ENCODE measurements around the gene FRMPD1.

The FRMPD1 gene

DNA sequence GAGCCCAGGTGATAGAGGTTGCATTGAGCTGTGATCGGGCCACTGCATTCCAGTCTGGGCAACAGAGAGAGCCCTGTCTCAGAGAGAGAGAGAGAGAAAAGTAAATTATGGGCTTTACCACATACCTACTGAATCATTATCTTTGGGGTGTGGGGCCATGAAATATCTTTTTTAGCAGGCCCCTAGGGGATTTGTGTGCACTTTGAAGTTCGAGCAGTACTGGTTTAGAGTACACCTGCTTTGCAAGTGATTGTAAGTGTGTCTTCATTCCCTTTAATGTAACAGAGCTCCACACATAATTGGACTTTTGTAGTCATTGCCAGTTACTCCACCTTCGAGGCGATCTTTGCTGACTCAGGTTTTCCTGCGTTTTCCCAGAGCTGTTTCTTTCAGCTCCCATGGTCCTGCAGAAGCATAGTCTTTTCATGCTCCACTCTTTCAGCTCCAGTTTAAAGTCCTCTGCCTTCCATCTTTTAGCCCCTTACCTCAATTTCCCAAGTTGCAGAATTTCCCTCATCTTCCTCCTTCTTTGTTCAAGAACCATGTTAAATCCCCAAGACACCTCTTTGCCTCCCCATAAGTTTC lies 24.0 kb upstream of the FRMPD1 start:
- DNase-seq = no peak

GRCh38 chr9:37632479-37632878 lies 18.3 kb upstream of the FRMPD1 start:
- DNase-seq = no peak

DNA sequence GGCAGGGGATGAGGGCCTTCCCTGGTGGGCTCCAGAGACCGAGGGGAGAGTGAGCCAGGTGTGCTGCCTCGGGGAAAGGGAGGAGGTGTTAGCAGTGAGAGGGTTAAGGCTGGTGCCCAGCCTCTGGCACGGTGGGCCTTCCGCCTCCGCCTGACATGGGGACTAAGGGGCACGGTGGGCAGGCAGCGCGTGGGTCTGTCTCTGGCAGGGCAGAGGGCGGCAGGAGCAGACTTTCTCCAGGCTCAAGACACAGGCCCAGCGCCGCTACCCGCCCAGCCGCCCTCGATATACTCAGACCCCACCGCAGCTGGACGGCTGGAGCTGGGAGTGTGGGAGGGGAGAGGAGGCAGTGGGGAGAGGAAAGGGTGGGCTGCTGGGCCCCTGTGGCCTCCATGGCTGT lies 14.9 kb upstream of the FRMPD1 start:
- no peak for DNase-seq

DNA sequence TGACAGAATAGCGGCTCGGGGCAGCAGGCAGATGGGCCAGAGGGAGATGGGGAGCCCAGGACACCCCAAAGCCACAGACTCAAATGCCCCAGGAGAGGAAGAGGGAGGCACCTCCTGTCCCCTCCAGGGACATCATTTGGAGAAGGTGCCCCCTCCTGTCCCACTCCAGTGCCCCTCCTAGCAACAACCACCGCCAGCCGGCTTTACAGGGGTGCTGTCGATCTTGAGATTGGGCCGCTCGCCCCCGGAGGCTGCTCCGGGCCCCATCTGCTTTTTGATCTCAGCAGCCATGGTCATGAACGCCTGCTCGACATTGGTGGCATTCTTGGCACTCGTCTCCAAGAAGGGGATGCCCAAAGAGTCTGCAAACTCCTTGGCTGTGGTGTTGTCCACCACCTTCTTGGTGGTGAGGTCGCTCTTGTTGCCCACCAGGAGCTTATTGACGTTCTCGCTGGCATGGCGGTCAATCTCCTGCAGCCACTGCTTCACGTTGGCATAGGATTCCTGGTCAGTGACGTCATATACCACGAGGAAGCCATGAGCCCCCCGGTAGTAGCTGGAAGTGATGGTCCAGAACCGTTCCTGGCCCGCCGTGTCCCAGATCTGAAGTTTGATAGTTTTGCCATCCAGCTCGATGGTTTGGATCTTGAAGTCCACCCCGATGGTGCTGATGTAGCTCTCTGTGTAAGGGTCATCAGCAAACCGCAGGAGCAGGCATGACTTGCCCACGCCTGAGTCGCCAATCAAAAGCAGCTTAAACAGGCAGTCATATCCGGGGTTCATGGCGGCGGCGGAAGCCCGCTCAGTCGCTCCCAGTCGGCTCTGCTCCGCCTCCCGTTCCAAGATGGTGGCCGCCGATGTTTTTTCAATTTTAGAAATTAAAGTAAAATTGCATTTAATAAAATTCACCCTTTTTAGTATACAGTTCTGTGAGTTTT lies 14.0 kb upstream of the FRMPD1 start:
- no peak for DNase-seq

- no peak for DNase-seq
Observed at GRCh38 chr9:37639109-37639762, 11.5 kb upstream of the FRMPD1 start.

GRCh38 chr9:37639841-37640240 lies 10.9 kb upstream of the FRMPD1 start:
- DNase-seq = no peak

DNA sequence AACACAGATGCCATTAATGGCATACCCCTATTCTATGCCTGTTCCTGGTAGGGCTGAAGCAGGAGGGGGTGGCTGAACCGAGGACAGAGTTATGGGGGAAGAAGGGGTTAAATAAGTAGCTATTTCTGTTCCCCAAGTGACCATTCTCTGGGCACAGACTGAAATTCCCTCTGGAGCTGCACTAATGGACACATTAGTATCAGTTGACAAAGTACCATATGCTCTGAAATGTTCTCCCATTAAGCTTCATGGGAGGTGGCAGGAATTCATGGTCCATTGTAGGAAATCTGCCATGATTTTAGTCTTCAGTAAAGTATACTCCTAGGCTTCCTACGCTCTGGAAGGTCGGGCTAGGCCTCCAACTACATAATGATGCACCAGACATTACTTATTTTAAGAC lies 10.5 kb upstream of the FRMPD1 start:
- no peak for DNase-seq

DNA sequence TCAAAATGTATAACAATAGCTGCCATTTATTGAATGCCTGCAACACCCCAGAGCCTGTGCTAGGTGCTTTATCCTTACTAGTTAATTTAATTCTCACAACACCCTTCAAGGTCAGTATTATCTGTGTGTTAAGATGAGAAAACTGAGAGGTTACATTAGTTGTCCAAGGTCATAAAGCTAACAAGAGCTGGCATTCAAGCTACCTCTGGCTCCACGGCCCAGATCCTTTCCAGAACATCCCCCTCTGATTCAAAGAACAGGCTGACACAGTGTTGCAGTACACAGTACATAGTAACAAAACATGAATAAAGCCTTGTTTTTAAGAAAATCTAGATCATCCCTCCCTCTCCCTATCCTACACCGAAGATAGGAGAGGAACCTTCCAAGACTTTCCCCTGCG lies 9.4 kb upstream of the FRMPD1 start:
- no peak for DNase-seq

GRCh38 chr9:37643214-37643613 lies 7.5 kb upstream of the FRMPD1 start:
- no peak for DNase-seq

DNA sequence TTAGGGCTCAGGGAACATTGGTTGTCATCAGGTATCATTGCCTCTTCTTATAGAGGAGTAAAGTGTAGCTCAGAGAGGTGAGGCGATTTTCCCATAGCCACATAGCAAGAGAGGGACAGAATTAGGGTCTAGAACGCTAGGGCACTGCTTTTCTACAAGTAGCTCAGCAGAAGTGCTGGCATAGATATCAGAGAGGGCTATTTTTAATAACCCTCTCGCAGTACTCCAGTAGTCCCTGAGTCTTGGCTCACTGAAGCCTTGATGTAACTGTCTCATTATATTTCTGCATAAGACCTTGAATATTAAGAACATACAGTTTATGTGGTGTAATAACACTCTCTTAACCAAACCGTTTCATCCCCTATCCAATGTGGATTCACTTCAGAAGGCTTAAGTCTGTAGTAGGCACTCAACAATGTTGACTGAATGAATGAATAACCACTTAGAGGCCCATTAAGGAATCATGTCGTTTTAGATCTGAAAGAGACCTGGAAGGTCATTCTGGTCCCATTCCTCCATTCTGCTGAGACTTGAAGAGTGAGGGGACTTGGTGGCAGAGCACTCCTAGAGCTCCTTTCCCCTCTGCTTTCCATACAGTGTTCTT lies 4.7 kb upstream of the FRMPD1 start:
- no peak for DNase-seq

DNA sequence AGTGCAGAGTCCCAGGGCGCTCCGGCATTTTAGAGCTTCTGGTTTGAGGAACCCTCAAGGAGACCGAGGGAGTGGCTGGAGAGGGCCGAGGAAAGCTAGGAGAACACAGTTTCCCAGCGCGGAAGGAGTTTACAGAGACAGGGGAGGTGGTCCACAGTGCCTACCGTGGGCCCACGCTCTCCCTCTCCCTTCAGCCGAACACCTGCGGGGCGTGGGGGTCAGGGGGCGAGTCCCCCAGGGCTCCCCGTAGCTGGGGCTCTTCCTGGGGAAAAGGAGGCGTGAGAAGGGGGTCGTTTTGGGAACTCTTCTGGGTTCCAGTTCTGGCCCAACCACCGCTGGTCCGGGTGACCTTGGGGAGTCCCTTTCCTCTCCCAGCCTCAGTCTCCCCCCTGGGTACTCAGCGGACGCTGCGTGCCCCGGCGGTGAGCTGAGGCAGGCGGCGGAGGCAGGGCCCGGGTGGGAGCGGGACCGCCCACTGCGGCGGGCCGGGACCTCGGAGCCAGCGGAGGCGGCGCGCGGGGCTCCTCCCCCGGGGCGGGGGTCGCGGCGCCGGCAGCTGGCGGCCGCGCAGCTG lies 368 bp upstream of the FRMPD1 start:
- no peak for DNase-seq

- peak; percentile 64 to 75 for DNase-seq
Observed at GRCh38 chr9:37652261-37652660, 1.5 kb downstream of the FRMPD1 start.

DNA sequence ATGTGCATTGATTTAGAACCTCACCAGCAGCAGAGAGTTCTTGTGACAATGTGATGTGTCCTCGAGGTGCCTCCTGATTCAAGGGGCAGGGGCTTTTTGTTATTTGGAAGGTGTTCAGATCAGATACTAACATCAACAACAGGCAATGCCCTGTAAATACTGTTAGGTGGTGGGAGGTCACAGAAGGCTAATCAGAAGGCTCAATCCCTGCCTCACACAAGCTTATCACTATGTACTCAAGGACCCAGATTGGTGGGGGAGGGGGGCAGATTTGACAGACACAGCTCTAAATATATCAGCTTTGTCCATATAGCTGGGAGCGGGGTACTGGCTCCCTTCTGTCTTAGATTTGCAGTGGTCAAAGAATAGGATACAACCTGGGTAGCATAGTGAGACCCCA lies 2.6 kb downstream of the FRMPD1 start:
- DNase-seq = no peak

DNA sequence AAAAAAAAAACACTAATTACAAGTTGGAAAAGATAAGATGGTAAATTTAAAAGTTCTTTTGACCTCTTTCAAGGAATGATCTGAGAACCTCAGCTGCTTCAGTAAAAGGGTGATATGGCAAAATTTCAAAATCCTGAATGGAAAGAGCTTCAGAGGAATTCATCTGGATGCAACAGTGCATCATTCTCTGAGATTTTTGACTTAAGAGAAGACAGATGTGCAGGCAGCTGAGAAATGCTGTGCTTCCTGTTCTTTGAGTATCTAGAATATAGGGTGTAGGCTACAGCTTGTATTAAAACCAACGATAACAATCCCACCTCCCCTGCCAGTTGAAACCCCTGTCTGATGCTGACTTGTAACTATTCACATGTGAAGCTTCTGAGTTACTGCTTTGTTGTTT lies 6.2 kb downstream of the FRMPD1 start:
- DNase-seq = no peak

- DNase-seq = no peak
Observed at GRCh38 chr9:37660691-37661090, 9.9 kb downstream of the FRMPD1 start.

DNA sequence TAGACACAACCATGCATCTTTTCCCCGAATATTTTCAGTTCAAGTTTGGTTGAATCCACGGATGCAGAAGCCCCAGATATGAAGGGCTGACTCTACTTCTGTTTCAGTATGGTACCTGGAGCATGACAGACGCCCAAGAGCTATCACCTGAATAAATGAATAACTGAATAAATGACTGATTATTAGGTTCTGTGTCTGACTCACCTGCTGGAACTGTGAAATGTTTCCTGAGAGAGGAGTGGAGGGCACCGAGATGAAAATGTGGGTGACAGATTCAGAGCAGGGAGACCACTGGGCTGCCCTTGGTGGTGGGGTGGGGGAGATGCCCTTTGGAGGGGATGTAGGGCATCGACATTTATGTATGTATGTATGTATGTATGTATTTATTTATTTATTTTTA lies 13.2 kb downstream of the FRMPD1 start:
- DNase-seq = no peak

GRCh38 chr9:37667706-37668105 lies 17.0 kb downstream of the FRMPD1 start:
- no peak for DNase-seq

DNA sequence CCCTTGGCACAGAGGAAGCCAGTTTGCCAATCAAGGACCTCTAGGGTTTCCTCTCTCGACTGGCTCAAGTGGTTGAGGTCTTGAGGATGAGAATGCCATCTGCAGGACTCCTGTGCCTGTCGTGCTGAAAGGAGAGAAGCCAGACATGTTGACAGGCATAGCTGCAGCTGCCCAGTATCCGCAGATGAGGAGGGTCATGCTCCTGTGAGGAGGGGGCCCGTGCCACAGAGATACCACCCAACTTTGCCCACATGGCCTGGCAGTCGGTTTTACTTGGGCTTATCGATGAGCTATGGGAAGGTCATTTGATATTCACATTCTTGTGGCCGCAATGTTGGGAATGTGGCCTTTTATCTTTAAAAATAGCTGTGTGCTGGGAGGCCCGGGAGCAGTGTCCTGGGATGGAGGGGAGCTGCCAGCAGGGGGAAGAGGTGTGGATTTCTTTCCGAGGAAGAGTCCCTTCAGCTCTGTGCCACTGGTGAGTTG lies 17.4 kb downstream of the FRMPD1 start:
- no peak for DNase-seq

GRCh38 chr9:37669232-37669631 lies 18.5 kb downstream of the FRMPD1 start:
- no peak for DNase-seq

GRCh38 chr9:37675661-37676060 lies 24.9 kb downstream of the FRMPD1 start:
- no peak for DNase-seq

DNA sequence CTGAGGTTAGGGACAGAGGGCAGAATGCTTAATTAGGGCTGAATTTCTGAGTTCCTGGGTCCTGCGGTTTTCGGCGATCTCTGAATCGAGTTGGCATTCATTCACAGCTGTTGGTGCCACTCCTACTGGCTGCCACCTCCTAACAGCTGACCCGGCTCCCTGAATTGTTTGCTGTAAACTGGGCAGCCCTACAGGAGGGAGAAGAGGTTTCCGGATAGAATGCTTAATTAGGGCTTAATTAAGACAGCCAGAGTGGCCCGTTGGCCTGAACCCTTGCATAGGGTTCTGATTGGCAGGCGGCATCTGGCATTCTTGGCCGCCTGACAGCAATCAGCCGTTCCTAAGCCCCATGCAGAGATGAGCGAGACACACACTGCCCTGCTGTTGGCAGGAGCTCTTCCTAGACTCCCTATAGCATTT lies 25.7 kb downstream of the FRMPD1 start:
- no peak for DNase-seq

GRCh38 chr9:37677435-37677834 lies 26.7 kb downstream of the FRMPD1 start:
- DNase-seq = no peak

DNA sequence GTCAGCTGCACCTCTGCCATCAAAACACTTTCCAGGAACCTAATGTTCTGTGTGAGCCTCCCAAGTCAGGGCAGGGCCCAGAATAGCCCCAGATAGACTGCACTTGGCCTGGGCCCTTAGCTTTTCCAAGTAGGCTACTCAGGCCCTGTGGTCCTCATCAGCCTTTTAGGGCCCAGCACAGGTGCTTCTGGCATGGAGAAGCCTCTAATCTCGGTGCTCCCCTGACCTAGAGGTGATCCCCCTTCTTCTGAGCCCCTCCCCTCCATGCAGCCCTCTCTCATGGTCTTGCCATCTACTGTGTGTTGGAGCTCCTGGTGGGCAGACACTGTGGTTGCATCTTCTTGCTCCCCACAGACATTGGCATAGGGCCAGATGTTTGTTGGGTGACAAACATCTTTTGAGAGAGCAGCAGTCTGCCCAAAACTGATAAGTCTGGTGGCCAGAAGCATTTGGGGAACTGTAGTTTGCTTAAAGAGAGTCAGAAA lies 28.1 kb downstream of the FRMPD1 start:
- no peak for DNase-seq

All from inflammatory macrophage (primary cell).